Measurements from ENCODE around the gene MOB3A. TPM values are rescaled to one million over a fixed set of nuclear protein-coding genes. Genes with fewer than 3 reads are reported as not detected.

Gene MOB3A
- total and polyA plus RNA-seq, 10 of the 15 experiments (the other 5 are each of a cell fraction or from before 2014, with no cell fraction given), result 7.5 to 229 (median 79.4) TPM

DNA sequence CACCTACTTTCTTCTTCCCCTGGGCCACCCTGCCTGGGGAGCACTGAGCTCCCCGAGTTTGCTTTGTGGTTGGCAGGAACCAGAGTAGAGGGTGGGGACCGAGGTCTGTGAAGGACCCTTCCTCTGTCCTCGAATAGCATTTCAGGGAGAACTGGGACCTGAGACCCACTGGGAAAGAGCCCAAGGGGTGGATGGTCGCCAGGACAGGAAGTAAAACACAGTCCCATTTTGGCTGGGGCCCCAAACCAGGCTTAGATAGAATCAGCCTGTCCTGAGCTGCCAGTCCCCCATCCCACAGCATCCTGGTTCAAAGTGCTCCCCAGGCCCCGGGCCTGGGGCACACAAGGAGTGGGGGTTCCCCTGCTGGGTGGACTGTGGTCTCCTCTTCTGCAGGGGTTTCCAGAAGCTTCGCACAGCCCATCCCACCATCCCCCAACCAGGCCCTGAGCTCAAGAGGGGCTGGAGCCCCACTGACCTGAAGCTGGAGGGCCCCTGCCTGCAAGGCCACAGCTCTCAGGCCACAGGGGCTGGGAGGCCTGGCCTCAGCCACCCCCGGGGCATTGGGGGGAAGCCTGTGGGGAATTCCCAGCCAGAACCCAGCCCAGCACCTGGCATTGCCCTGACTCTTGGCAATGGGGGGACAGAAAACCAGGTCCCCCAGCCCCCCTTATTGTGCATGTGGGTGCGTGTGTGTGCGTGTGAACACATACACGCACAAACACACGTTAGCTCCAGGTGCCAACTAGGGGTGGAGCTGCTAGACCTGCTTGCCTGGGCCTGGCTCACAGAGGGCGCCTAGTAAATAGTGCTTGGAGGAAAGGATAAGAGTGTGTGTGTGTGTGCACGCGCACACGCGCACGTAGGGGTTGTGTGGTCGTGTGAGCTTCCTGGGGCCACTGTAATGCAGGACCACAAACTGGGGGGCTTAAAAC lies 44.1 kb downstream of the MOB3A start (continued):
- TF ChIP-seq NFYA (IDR thresholded peaks at IDR 0.05; ENCODE audit: borderline replicate concordance, low read depth, low read length) (no peak), NFYB (IDR thresholded peaks at IDR 0.05; ENCODE audit: insufficient read depth, low read depth, low read length) (no peak), RBBP5 (conservative IDR thresholded peaks at IDR 0.05) (no peak), RUNX3 (IDR thresholded peaks at IDR 0.05; ENCODE audit: low read length) (peak; percentile 59), MYC (IDR thresholded peaks at IDR 0.05; ENCODE audit: insufficient read depth, insufficient read length, insufficient replicate concordance, low read length, severe bottlenecking) (no peak), CHD4 (IDR thresholded peaks at IDR 0.05) (no peak; the same call in none of the 2 replicates), NR2C1 (IDR thresholded peaks at IDR 0.05) (no peak), JUNB (IDR thresholded peaks at IDR 0.05) (no peak), ZNF622 (IDR thresholded peaks at IDR 0.05) (no peak), EGR1 (IDR thresholded peaks at IDR 0.05; ENCODE audit: borderline replicate concordance in 1 of 2, low read depth in 2 of 2, low read length in 2 of 2) (no peak), MYB (IDR thresholded peaks at IDR 0.05; ENCODE audit: borderline replicate concordance, low read depth, low read length) (no peak), BACH1 (IDR thresholded peaks at IDR 0.05; ENCODE audit: borderline replicate concordance) (no peak), TBL1XR1 (IDR thresholded peaks at IDR 0.05; ENCODE audit: low read depth, low read length) (no peak), EZH2 (IDR thresholded peaks at IDR 0.05; ENCODE audit: borderline replicate concordance, control insufficient read depth, low read depth, low read length) (no peak), NFXL1 (IDR thresholded peaks at IDR 0.05; ENCODE audit: borderline replicate concordance) (no peak), SMARCA5 (IDR thresholded peaks at IDR 0.05) (peak; percentile 52; the same call in 1 of the 2 replicates), YBX1 (IDR thresholded peaks at IDR 0.05) (no peak), ZNF217 (IDR thresholded peaks at IDR 0.05) (peak; percentile 22; the same call in 1 of the 2 replicates)
- TF ChIP-seq, protein P1, sequence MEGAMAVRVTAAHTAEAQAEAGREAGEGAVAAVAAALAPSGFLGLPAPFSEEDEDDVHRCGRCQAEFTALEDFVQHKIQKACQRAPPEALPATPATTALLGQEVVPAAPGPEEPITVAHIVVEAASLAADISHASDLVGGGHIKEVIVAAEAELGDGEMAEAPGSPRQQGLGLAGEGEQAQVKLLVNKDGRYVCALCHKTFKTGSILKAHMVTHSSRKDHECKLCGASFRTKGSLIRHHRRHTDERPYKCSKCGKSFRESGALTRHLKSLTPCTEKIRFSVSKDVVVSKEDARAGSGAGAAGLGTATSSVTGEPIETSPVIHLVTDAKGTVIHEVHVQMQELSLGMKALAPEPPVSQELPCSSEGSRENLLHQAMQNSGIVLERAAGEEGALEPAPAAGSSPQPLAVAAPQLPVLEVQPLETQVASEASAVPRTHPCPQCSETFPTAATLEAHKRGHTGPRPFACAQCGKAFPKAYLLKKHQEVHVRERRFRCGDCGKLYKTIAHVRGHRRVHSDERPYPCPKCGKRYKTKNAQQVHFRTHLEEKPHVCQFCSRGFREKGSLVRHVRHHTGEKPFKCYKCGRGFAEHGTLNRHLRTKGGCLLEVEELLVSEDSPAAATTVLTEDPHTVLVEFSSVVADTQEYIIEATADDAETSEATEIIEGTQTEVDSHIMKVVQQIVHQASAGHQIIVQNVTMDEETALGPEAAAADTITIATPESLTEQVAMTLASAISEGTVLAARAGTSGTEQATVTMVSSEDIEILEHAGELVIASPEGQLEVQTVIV (IDR thresholded peaks at IDR 0.05; ENCODE audit: borderline replicate concordance, partially characterized antibody), result no peak
- TF ChIP-seq, protein P2, sequence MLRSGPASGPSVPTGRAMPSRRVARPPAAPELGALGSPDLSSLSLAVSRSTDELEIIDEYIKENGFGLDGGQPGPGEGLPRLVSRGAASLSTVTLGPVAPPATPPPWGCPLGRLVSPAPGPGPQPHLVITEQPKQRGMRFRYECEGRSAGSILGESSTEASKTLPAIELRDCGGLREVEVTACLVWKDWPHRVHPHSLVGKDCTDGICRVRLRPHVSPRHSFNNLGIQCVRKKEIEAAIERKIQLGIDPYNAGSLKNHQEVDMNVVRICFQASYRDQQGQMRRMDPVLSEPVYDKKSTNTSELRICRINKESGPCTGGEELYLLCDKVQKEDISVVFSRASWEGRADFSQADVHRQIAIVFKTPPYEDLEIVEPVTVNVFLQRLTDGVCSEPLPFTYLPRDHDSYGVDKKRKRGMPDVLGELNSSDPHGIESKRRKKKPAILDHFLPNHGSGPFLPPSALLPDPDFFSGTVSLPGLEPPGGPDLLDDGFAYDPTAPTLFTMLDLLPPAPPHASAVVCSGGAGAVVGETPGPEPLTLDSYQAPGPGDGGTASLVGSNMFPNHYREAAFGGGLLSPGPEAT (IDR thresholded peaks at IDR 0.05; ENCODE audit: low read depth), result peak; percentile 84
- TF ChIP-seq, protein P3, sequence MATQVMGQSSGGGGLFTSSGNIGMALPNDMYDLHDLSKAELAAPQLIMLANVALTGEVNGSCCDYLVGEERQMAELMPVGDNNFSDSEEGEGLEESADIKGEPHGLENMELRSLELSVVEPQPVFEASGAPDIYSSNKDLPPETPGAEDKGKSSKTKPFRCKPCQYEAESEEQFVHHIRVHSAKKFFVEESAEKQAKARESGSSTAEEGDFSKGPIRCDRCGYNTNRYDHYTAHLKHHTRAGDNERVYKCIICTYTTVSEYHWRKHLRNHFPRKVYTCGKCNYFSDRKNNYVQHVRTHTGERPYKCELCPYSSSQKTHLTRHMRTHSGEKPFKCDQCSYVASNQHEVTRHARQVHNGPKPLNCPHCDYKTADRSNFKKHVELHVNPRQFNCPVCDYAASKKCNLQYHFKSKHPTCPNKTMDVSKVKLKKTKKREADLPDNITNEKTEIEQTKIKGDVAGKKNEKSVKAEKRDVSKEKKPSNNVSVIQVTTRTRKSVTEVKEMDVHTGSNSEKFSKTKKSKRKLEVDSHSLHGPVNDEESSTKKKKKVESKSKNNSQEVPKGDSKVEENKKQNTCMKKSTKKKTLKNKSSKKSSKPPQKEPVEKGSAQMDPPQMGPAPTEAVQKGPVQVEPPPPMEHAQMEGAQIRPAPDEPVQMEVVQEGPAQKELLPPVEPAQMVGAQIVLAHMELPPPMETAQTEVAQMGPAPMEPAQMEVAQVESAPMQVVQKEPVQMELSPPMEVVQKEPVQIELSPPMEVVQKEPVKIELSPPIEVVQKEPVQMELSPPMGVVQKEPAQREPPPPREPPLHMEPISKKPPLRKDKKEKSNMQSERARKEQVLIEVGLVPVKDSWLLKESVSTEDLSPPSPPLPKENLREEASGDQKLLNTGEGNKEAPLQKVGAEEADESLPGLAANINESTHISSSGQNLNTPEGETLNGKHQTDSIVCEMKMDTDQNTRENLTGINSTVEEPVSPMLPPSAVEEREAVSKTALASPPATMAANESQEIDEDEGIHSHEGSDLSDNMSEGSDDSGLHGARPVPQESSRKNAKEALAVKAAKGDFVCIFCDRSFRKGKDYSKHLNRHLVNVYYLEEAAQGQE (IDR thresholded peaks at IDR 0.05; ENCODE audit: low read depth, low read length), result no peak

Data from GM12878 (cell line).